Mesenchymal stem cell (in vitro differentiated cells and primary cell): ENCODE results near the gene POLA1.

Source experiments
- DNase-seq: peaks from one replicate; pipeline ENCODE4 v3.0.0-alpha.2; 2013
- H2AFZ ChIP-seq: one replicate; pipeline ENCODE4 v1.6.1; 2013; ENCODE audit warnings: low read depth, mild to moderate bottlenecking, control low read depth, inconsistent platforms, low read length, moderate library complexity
- H2AK5ac ChIP-seq: 2 replicates; pipeline ENCODE4 v1.6.1; 2013; ENCODE audit warnings: low read length, moderate library complexity, mild to moderate bottlenecking, inconsistent platforms; ENCODE audit not compliant: severe bottlenecking
- H2BK120ac ChIP-seq: one replicate; pipeline ENCODE4 v1.6.1; 2013; ENCODE audit warnings: low read depth, mild to moderate bottlenecking, inconsistent platforms, low read length, moderate library complexity
- H2BK12ac ChIP-seq, 2 experiments: one replicate each; pipeline ENCODE4 v1.6.1; 2013; ENCODE audit warnings: inconsistent platforms in 2 of 2, low read length in 2 of 2, mild to moderate bottlenecking in 2 of 2, moderate library complexity in 2 of 2, control low read depth in 1 of 2
- H2BK15ac ChIP-seq: one replicate; pipeline ENCODE4 v1.6.1; 2013; ENCODE audit warnings: mild to moderate bottlenecking, low read depth, inconsistent platforms; ENCODE audit not compliant: poor library complexity, severe bottlenecking
- H2BK5ac ChIP-seq: 2 replicates; pipeline ENCODE4 v1.6.1; 2013; ENCODE audit warnings: low read depth, mild to moderate bottlenecking, low read length, control low read depth, inconsistent platforms; ENCODE audit not compliant: poor library complexity, severe bottlenecking
- H3K14ac ChIP-seq, 2 experiments: one replicate each; pipeline ENCODE4 v1.6.1; 2013; ENCODE audit warnings: inconsistent platforms in 2 of 2, low read length in 2 of 2, control low read depth in 1 of 2, mild to moderate bottlenecking in 1 of 2, moderate library complexity in 1 of 2
- H3K18ac ChIP-seq, 2 experiments: one replicate each; pipeline ENCODE4 v1.6.1; 2013; ENCODE audit warnings: inconsistent platforms in 2 of 2, low read length in 2 of 2, control low read depth in 1 of 2, low read depth in 1 of 2, mild to moderate bottlenecking in 1 of 2
- H3K23ac ChIP-seq, 2 experiments: one replicate each; pipeline ENCODE4 v1.6.1; 2013; ENCODE audit warnings: inconsistent platforms in 2 of 2, low read length in 2 of 2, mild to moderate bottlenecking in 2 of 2, moderate library complexity in 2 of 2, control low read depth in 1 of 2
- H3K27ac ChIP-seq: 2 replicates; pipeline ENCODE4 v1.5.1; 2013; ENCODE audit warnings: mild to moderate bottlenecking, moderate library complexity, low read length, control low read depth, inconsistent platforms; ENCODE audit not compliant: poor library complexity, severe bottlenecking
- H3K27me3 ChIP-seq, 2 experiments: 2 replicates each; pipeline versions ENCODE4 v1.6.1 to v1.7.0; 2013; ENCODE audit warnings: low read length in 2 of 2, mild to moderate bottlenecking in 2 of 2, moderate library complexity in 2 of 2, control low read depth in 1 of 2, inconsistent platforms in 1 of 2; ENCODE audit not compliant: control insufficient read depth in 1 of 2, insufficient read depth in 1 of 2
- H3K36me3 ChIP-seq, 2 experiments: 2 replicates each; pipeline versions ENCODE4 v1.6.1 to v1.7.0; 2013; ENCODE audit warnings: low read length in 2 of 2, control low read depth in 1 of 2, inconsistent platforms in 1 of 2, low read depth in 1 of 2, mild to moderate bottlenecking in 1 of 2; ENCODE audit not compliant: insufficient read depth in 2 of 2, control insufficient read depth in 1 of 2
- H3K4ac ChIP-seq, 2 experiments: one replicate each; pipeline ENCODE4 v1.6.1; 2013; ENCODE audit warnings: inconsistent platforms in 2 of 2, low read length in 2 of 2, mild to moderate bottlenecking in 2 of 2, moderate library complexity in 2 of 2, control low read depth in 1 of 2, low read depth in 1 of 2
- H3K4me1 ChIP-seq: 2 replicates; pipeline ENCODE4 v1.6.1; 2013; ENCODE audit warnings: low read depth, low read length, control low read depth; ENCODE audit not compliant: control insufficient read depth, insufficient read depth
- H3K4me2 ChIP-seq: 2 replicates; pipeline ENCODE4 v1.6.1; 2013; ENCODE audit warnings: low read length, mild to moderate bottlenecking, inconsistent platforms; ENCODE audit not compliant: poor library complexity, severe bottlenecking
- H3K4me3 ChIP-seq, 2 experiments: 2 replicates each; pipeline versions ENCODE4 v1.5.1 to v1.7.0; 2013; ENCODE audit warnings: low read length in 2 of 2, mild to moderate bottlenecking in 2 of 2, control low read depth in 1 of 2, low read depth in 1 of 2; ENCODE audit not compliant: insufficient read depth in 1 of 2
- H3K79me1 ChIP-seq: replicated peaks from 2 replicates; pipeline ENCODE4 v1.6.1; 2013; ENCODE audit warnings: mild to moderate bottlenecking, control low read depth, low read length, inconsistent platforms; ENCODE audit not compliant: poor library complexity, severe bottlenecking
- H3K9ac ChIP-seq: 2 replicates; pipeline ENCODE4 v1.7.0; 2013; ENCODE audit warnings: mild to moderate bottlenecking, low read length, moderate library complexity
- H3K9me3 ChIP-seq: 2 replicates; pipeline ENCODE4 v1.7.0; 2013; ENCODE audit warnings: mild to moderate bottlenecking, low read length; ENCODE audit not compliant: control insufficient read depth
- H4K8ac ChIP-seq: one replicate; pipeline ENCODE4 v1.6.1; 2013; ENCODE audit warnings: inconsistent platforms, mild to moderate bottlenecking, low read length, moderate library complexity
- H4K91ac ChIP-seq: one replicate; pipeline ENCODE4 v1.6.1; 2013; ENCODE audit warnings: mild to moderate bottlenecking, low read length, inconsistent platforms
- WGBS: methylation state at CpG from one replicate; pipeline ENCODE4 v1.1.7; 2013; ENCODE audit warnings: mixed read lengths; 5-methylcytosine and 5-hydroxymethylcytosine counted together

POLA1 gene

DNA sequence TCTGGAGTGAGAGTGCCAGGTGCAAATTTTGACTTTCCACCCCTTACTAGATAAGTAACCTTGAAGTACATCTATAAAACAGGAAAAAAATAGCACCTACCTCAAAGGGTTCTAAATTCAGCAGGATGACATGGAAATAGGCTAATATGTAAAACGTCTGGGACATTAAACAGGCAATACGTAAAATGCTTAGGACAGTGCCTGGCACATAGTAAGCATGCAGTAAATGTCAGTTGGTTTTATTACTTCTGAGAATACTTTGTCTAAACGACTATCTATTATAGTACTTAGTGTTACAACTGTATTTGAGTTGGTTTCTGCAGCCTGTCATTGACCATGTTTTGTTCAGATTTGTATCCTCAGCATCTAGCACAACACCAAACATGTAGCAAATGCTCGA is 251.3 kb downstream of the POLA1 start:
- no peak overlapping the region for H2BK15ac ChIP-seq
- H4K8ac ChIP-seq, result no peak overlapping the region
- H3K27me3 ChIP-seq, result no peaks in the 10 kb centered on the region
- no peaks in the 10 kb centered on the region for H3K79me1 ChIP-seq
- H2BK120ac ChIP-seq, result no peak overlapping the region
- no peak overlapping the region for H4K91ac ChIP-seq
- H3K4ac ChIP-seq, result no peak overlapping the region
- H3K27ac ChIP-seq, result no peak overlapping the region
- DNase-seq, result no peak
- no peaks in the 10 kb centered on the region for H3K9me3 ChIP-seq
- no peak overlapping the region for H3K18ac ChIP-seq
- H3K9ac ChIP-seq, result no peak overlapping the region
- no peak overlapping the region for H2AK5ac ChIP-seq
- no peak overlapping the region for H3K4me2 ChIP-seq
- no peak overlapping the region for H3K14ac ChIP-seq
- H2AFZ ChIP-seq, result no peak overlapping the region
- no peaks in the 10 kb centered on the region for H3K4me1 ChIP-seq
- no peak overlapping the region for H2BK12ac ChIP-seq
- H2BK5ac ChIP-seq, result no peak overlapping the region
- H3K4me3 ChIP-seq, result no peak overlapping the region
- 62% methylated on average over 2 of the region's 4 CpGs for WGBS
- H3K23ac ChIP-seq, result no peak overlapping the region
- no peaks in the 10 kb centered on the region for H3K36me3 ChIP-seq

DNA sequence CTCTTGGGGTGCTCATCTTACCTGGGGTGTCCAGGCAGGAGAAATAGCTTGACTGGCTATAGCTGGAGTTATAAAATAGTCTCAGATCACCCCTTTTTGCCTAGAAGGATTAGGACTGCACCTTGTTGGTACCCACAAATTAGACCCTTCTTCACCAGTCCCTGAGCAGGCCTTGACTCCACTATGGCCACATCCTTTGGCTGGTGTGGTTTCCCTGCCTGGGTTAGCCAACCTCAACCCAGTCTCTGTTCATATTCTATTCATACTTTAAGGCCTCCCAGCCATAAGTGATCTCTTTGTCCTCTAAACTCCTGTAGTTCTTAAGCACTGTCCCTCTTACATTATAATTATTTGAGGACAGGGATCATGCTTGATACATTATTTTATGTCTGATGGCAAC is 252.7 kb downstream of the POLA1 start:
- no peak overlapping the region for H3K27ac ChIP-seq
- H4K91ac ChIP-seq, result no peak overlapping the region

DNA sequence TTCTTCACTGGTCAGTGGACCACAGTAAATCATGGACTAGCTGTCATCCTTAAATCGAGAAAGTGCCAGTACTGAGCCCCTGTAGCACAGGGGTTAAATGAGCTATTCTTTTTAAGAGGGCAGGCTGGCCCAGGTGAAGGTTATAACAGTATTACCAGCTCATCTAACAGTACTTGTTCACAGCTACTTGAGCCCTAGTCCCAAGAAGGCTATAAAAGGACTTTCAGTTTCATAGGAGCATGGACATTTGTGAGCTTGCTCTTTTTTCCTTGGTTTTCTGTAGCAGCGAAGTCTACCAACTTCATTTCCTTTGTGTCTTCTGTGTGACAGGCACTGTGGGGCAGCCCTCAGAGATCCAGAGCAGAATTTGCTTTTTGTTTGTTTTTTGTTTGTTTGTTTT is 261.0 kb downstream of the POLA1 start:
- no peak for DNase-seq
- Histone ChIP-seq H3K79me1 (no peaks in the 10 kb centered on the region), H3K36me3 (no peaks in the 10 kb centered on the region), H3K4me3 (no peak overlapping the region), H3K9ac (no peak overlapping the region), H3K23ac (no peak overlapping the region), H3K4ac (no peak overlapping the region), H3K14ac (no peak overlapping the region), H3K9me3 (no peaks in the 10 kb centered on the region), H3K4me1 (no peaks in the 10 kb centered on the region), H3K27me3 (no peaks in the 10 kb centered on the region), H2BK120ac (no peak overlapping the region), H2BK12ac (no peak overlapping the region), H3K18ac (no peak overlapping the region), H4K91ac (no peak overlapping the region), H2AFZ (no peak overlapping the region), H2BK15ac (no peak overlapping the region), H3K4me2 (no peak overlapping the region), H2AK5ac (no peak overlapping the region), H4K8ac (no peak overlapping the region), H3K27ac (no peak overlapping the region), H2BK5ac (no peak overlapping the region)
- WGBS, result 80% methylated on average over 1 of the region's 2 CpGs

More for the DNA sequence above, 252.7 kb downstream of the POLA1 start:
- Histone ChIP-seq H3K4me3 (no peak overlapping the region), H3K14ac (no peak overlapping the region), H3K9ac (no peak overlapping the region), H2AK5ac (no peak overlapping the region), H2BK120ac (no peak overlapping the region), H2BK15ac (no peak overlapping the region), H2BK12ac (no peak overlapping the region), H3K27me3 (no peaks in the 10 kb centered on the region), H2AFZ (no peak overlapping the region), H3K9me3 (no peaks in the 10 kb centered on the region), H2BK5ac (no peak overlapping the region), H3K36me3 (no peaks in the 10 kb centered on the region), H3K4ac (no peak overlapping the region), H3K18ac (no peak overlapping the region), H3K4me2 (no peak overlapping the region), H3K23ac (no peak overlapping the region), H3K79me1 (no peaks in the 10 kb centered on the region), H3K4me1 (no peaks in the 10 kb centered on the region), H4K8ac (no peak overlapping the region)
- DNase-seq, result no peak

DNA sequence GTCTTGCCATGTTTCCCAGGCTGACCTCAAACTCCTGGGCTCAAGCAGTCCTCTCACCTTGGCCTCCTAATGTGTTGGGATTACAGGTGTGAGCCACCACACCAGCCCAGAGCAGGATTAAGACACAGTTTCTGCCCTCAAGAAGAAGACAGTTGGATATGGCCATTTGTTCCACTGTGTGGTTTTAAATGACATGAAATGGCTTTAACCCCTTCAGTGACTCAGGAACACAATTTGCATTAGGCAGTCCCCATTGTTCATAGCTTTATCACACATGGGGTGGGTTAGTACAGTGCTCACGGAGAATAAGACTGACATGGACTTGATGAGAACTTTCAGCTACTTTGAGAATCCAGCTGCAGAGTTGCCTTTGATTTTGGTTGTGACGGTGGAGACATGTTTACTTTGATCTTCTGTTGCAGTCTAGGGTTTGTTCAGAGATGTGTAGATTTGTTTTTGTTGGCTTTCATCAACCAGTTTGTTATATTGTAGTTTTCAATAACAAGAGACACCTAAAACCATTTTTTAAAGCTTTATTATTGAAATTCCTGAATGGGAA is 261.7 kb downstream of the POLA1 start:
- Histone ChIP-seq H3K27ac (no peak overlapping the region), H3K79me1 (no peaks in the 10 kb centered on the region), H2BK120ac (no peak overlapping the region), H3K18ac (no peak overlapping the region), H3K4me1 (no peaks in the 10 kb centered on the region), H2AK5ac (no peak overlapping the region), H3K23ac (no peak overlapping the region), H3K14ac (no peak overlapping the region), H3K27me3 (peaks cover 0 to 4% of the 10 kb centered on the region in 2 experiments), H3K9ac (no peak overlapping the region), H2BK15ac (no peak overlapping the region), H4K91ac (no peak overlapping the region), H2BK5ac (no peak overlapping the region), H2AFZ (no peak overlapping the region), H3K4me3 (no peak overlapping the region), H3K4me2 (no peak overlapping the region), H3K9me3 (no peaks in the 10 kb centered on the region), H4K8ac (no peak overlapping the region), H3K36me3 (no peaks in the 10 kb centered on the region), H3K4ac (no peak overlapping the region), H2BK12ac (no peak overlapping the region)
- no peak for DNase-seq
- 100% methylated on average over 2 of the region's 2 CpGs for WGBS
